SU-DHL-6 (cell line): ENCODE results near the gene SLC44A4.

Experiments
- CTCF ChIP-seq: fragments of 200-600 bp; sonication (generic); IDR thresholded peaks from one replicate; pipeline ENCODE4 v1.5.1; 2017; ENCODE audit warnings: antibody characterized with exemption, mild to moderate bottlenecking, low read length, moderate library complexity; ENCODE audit not compliant: insufficient read depth, poor library complexity, severe bottlenecking
- EZH2phosphoT487 ChIP-seq: fragments of 200-600 bp; sonication (generic), shearing (Covaris generic); conservative IDR thresholded peaks from 2 replicates; pipeline ENCODE4 v1.6.1; 2018; ENCODE audit warnings: mild to moderate bottlenecking, antibody characterized with exemption, low read length, moderate library complexity, mixed read lengths

GRCh38 chr6:31896856-31897611, 18.2 kb upstream of the SLC44A4 start:
- TF ChIP-seq EZH2phosphoT487 (no peak), CTCF (no peak)
